GM12865 (cell line): ENCODE data around the gene BMAL1.
A peak's percentile ranks its signal among the peaks of the same experiment; 100 is the strongest.

Experiments
- DNase-seq: peaks from one replicate; pipeline ENCODE4 v3.0.0; 2010; ENCODE audit warnings: low read depth
- H3K4me3 ChIP-seq: 2 replicates; pipeline ENCODE4 v1.5.1; 2011; ENCODE audit warnings: mild to moderate bottlenecking, low read depth, low read length, control low read depth
- TF ChIP-seq, protein P1 (sequence below): IDR thresholded peaks from 2 replicates; pipeline ENCODE4 v1.5.1; 2011; ENCODE audit warnings: low read length, control low read depth, low read depth, inconsistent platforms; ENCODE audit not compliant: insufficient read depth; ENCODE audit errors: missing control alignments

BMAL1 gene

DNA sequence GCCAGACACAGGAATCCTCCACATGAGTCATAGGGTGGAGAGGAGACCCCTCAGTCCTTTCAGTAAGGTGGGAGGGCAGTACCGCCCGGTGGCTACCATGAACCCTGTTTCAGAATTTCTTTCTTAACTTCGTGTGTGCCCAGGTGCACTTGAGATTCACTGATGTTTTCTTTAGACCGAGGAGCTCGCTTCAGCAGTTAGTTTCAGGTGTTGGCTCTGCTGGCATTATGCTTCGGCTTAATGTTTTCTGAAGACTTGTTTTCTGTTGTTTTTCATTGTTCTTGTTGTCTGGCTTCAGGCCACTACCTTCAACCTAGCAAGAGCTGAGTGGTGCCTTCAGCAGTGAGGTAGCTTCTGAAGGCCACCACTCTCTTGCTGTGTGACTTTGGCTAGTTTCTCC lies 71.5 kb downstream of the BMAL1 start:
- no peak overlapping the region for H3K4me3 ChIP-seq
- DNase-seq: no peak

DNA sequence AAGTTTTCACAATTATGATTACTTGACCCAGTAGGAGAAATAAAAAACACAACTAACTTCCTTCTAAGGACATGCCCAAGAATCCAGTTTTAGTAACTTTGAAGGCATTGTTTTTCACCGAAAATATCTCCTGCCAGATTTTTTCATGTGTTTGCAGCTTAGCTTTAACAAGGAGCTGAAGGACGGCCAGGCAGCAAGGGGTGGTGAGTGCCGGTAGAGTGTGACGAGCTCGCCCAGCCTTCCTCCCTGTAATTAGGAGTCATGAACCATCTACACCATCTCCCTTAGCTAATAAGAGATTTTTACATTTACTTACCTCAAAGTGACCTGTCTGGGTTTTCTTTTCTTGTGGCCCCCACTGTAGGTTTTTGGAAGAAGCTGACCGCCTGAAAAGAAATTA lies 72.0 kb downstream of the BMAL1 start:
- no peak overlapping the region for H3K4me3 ChIP-seq
- no peak for DNase-seq
- TF ChIP-seq, protein P1, sequence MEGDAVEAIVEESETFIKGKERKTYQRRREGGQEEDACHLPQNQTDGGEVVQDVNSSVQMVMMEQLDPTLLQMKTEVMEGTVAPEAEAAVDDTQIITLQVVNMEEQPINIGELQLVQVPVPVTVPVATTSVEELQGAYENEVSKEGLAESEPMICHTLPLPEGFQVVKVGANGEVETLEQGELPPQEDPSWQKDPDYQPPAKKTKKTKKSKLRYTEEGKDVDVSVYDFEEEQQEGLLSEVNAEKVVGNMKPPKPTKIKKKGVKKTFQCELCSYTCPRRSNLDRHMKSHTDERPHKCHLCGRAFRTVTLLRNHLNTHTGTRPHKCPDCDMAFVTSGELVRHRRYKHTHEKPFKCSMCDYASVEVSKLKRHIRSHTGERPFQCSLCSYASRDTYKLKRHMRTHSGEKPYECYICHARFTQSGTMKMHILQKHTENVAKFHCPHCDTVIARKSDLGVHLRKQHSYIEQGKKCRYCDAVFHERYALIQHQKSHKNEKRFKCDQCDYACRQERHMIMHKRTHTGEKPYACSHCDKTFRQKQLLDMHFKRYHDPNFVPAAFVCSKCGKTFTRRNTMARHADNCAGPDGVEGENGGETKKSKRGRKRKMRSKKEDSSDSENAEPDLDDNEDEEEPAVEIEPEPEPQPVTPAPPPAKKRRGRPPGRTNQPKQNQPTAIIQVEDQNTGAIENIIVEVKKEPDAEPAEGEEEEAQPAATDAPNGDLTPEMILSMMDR: no peak

More for the DNA sequence above, 71.5 kb downstream of the BMAL1 start:
- TF ChIP-seq, protein P1: no peak

DNA sequence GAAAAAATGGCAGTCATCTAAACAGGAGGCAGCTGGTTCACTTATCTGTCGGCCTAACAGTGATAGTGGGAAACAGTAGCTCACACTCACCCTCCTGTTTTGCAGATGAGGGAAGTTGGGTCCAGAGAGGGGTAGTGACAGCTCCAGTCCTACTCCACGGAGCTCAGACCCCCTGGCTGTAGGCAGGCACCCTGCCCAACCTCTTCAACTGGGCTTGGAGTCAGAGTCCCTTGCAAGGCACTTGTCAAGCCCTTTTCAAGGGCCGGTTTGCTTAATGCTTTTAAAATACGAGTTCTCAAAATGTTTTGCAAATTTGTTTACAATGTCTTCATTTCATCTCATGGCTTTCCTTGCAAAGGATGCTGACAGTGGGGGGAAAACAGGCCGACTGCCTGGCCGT lies 75.1 kb downstream of the BMAL1 start:
- DNase-seq: no peak
- TF ChIP-seq, protein P1: no peak
- H3K4me3 ChIP-seq: no peak overlapping the region

DNA sequence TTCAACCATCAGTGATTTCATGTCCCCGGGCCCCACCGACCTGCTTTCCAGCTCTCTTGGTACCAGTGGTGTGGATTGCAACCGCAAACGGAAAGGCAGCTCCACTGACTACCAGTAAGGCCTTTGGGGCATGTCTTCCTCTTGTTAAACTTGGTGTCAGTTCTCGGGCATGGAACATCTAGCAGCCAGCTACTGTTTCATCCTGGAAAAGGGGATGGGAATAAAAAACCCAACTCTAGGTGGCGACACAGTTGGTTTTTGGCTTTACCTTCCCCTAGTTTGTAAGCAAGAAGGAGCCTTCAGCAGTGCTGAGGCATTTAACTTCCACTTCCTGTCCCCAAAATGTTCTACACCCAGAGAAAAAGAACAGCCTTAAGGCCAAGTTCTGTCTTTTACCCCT lies 76.7 kb downstream of the BMAL1 start:
- no peak for DNase-seq
- TF ChIP-seq, protein P1: peak; percentile 9
- no peak overlapping the region for H3K4me3 ChIP-seq

DNA sequence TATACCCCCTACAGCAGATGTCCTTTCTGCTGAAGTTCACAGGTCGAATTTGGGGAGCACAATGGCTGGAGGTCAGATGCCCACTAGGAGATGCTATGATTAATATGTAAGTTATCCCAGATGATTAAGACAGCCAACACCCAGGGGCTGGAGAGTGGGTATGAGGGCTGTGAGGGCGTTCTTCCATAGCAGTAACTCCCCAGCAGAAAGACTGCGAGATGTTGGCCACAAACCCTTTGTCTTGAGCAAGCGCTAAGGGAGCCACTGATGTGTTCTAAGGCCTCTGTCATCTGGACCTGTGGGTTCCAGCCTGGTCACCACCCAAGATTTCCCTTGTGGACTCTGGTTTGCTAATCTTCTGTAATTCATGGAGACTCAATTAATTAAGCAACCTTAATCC lies 77.6 kb downstream of the BMAL1 start:
- DNase-seq: no peak
- TF ChIP-seq, protein P1: no peak
- no peak overlapping the region for H3K4me3 ChIP-seq

DNA sequence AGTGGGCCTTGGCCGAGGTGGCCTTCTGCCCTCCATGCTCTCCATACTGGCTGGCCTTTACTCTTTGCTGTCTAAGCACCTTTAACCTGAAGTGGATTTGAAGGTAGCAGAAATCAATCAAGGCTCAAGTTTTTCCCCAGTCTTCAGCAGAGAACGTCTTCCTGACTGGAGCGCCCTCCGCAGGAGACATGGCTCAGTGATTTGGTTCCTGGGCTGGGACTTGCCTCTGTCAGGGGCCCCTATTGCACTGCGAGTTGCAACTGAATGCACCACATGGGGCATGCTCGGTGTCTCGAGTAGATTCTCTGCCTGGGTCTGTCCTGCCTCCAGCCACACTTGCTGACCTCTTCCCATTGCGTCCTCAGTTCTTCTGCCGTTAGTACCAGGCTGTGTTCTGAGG lies 79.6 kb downstream of the BMAL1 start:
- DNase-seq: no peak
- TF ChIP-seq, protein P1: no peak

DNA sequence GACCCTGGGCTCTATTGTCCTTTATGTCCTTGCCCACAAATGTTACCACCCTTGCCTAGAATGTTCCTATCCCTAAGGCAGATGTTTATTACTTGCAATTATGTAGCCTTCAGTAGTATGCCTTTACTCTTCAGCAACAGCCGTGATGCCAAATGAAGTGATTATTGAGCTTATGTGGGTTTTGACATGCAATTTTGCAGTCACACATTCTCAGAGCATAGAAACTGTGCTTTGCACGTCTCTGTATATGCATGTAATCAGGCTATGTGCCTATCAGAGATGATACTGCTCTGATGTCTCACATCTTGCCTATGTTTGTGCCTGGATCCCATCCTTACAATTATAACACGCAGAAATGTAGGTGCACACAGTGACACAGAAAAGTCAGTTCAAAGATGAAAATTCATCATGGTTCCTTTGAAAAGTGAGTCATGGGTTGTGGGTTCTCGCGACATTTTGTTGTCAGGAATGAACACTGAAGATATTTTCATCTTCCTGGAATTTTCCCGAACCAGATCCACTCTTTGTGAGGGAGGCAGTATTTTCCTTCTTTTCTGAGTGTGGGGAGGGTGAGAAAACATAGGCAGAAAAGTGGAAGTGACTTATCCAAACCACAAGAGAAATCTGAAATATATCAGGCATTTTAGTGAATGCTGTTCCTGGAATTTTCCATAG lies 81.1 kb downstream of the BMAL1 start:
- H3K4me3 ChIP-seq: no peak overlapping the region
- TF ChIP-seq, protein P1: no peak
- no peak for DNase-seq

More for the DNA sequence above, 79.6 kb downstream of the BMAL1 start:
- H3K4me3 ChIP-seq: no peak overlapping the region
